ENCODE results near the gene EEA1.
"Not testable (repeated sequence)": the region's sequence is repeated elsewhere in the genome, so short reads cannot be mapped to it uniquely, and the experiment has no call there.

The EEA1 gene

DNA sequence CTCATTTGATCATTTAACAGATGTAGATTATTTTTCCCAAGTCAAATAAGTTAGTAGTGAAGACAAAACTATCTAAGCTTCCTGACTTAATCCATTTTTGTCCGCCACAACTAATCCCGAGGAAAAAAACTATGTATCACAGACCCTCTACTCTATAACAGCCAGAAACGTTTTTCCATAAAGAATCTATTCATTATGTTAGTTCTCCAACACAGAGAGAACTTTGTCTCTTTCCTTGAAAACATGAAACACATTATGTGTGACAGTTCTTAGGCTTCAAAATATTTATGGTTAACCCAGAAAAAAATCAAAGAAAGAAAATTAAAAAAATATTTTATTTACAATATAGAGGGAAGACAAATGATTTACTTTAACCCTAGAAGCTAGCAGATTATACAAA lies 126.2 kb downstream of the EEA1 start:
- no peak for DNase-seq (ENCODE audit: low spot score)

GRCh38 chr12:92796650-92797049 lies 132.4 kb downstream of the EEA1 start:
- DNase-seq (ENCODE audit: low spot score): no peak

DNA sequence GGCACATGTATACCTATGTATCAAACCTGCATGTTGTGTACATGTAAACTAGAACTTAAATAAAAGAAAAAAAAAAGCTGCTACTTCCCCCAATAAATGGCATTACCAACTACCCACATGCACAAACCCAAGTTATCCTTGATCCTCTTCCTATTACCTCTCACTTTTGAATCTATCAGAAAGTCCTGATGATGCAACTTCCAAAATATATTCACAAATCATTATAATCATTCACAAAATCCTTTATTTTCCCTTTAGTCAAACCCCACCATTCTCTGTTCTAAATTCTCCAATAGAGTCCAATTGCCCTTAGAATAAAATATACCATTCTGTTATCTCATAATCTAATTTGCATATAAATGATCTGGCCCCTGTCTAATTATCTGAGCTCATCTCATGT lies 134.3 kb downstream of the EEA1 start:
- DNase-seq (ENCODE audit: low spot score): no peak

GRCh38 chr12:92794356-92794755 lies 134.7 kb downstream of the EEA1 start:
- DNase-seq (ENCODE audit: low spot score): not testable (repeated sequence)

- DNase-seq (ENCODE audit: low spot score): peak; percentile 19
These were observed 143.1 kb downstream of the EEA1 start for GRCh38 chr12:92786045-92786444.

DNA sequence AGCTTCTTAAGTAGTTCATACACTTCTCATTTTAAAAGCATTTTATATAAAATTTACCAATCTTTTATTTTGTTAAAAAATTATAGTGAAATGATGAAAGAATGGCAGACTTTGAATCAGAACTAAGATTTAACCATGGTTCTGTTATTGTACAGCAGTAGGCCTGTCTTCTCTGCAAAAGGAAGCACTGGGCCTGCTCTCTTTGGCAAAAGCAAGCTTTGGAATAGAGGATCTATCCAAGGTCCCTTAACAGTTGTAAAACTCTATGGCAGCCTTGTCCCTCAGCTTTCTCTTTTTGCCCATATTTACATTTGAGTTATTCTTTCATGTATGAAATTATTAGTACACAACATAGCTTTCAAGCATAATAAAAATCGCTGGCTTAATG lies 143.5 kb downstream of the EEA1 start:
- DNase-seq (ENCODE audit: low spot score): no peak

DNA sequence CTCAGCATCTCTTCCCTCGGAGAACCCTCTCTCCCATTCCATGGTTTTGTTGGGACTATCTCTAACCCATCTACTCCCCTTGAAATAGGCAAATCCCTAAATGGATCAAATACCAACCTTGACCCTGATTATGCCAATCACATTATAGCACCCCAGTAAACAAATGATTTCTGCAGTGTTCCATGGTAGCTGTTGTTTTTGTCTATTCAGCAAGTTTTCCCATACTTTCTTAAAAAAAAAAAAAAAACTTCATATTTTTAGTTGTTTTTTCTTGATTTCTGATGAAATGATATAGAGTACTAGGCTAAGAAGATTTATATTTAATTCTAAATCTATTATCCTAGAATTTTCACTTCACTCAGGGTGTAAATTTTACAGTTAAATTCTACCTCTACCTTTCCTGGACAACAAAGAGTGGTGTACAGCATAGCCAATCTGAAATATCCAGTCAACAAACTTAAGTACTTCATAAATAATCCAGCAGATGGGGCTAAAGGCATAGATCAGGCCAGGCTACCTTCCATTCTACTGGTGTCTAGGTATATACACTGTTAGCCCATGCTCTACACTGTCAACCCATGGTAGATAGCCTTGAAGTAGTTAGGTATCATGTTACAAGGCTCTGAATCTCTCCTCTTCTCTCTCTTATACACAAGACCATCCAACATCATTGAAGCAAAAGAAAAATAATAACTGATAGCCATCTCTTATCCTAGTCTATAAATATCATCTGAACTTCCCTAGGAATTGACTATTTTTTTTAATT lies 144.1 kb downstream of the EEA1 start:
- peak; percentile 4 for DNase-seq (ENCODE audit: low spot score)

GRCh38 chr12:92784356-92784755 lies 144.7 kb downstream of the EEA1 start:
- no peak for DNase-seq (ENCODE audit: low spot score)

DNA sequence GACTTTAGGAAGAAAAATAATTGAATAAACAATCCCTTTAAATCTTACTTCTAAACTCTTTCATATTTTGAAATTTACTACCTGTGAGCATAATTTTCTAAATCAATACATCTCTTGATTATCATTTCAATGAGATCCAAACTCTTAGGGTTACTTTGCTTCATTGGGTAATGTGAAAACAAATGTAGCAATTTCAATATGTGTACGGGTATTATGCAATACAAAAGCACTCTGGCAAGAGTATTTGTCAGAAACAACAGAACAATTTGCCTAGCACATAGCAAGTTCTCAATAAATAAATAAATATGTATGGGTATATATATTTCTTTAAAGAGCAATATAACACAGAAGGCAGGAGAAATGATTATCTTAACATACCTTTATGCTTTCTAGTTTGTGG lies 149.2 kb downstream of the EEA1 start:
- no peak for DNase-seq (ENCODE audit: low spot score)

DNA sequence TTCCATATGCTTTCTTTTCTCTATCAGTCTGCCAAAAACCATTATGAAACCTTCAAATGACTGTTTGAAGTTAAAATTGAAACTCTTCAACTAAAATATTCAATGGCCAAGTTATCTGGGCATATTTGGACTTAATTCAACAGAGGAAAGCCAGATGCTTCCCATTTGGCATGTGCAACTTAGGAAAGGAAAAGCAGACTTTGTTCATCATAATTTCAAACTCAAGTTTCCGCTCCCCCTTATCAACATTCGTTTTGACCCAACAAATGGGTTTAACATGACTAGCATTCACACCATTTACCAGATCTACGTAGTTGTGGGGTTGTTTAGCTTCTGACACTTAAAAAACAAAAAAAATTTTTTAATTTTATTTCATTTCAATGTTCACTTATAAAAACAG lies 150.6 kb downstream of the EEA1 start:
- DNase-seq (ENCODE audit: low spot score): no peak

GRCh38 chr12:92775416-92775815 lies 153.7 kb downstream of the EEA1 start:
- DNase-seq (ENCODE audit: low spot score): no peak

- no peak for DNase-seq (ENCODE audit: low spot score)
These were observed 158.1 kb downstream of the EEA1 start for GRCh38 chr12:92771001-92771400.

DNA sequence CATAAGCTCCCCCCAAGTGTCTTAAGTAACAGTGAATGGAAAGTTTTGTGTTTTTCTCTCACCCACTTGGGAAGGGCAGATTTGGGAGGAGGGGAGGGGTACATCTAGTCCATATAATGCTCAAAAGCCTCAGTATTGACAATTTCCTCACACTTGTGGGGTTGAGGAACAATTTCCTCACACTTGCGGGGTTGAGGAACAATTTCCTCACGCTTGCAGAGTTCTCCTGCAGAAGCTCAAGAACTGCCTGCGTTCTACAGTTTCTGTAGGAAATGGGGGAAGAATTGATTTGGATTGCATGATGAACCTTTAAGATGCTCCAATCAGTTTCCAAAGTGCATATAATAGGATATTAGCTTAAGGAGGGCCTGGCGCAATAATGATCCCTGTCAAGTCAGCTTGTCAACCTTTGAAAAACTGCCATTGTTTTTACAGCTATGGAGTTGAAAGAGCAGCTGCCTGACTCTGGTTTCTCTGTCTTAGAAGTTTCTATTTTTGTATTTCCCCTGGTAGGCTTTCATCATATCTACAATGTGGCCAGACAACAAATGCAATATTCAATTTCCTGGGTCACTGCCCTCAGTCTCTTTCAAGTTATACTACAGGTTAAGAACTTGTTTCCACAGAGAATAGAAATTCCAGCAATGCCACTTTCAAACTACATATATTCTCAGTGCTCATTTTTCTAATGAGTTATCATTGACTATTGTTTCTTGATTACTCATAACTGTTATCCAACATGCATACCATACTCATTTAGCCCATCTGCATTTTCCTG lies 159.8 kb downstream of the EEA1 start:
- DNase-seq (ENCODE audit: low spot score): no peak

- DNase-seq (ENCODE audit: low spot score): no peak
These were observed 163.2 kb downstream of the EEA1 start for GRCh38 chr12:92765871-92766270.

GRCh38 chr12:92764831-92765230 lies 164.3 kb downstream of the EEA1 start:
- no peak for DNase-seq (ENCODE audit: low spot score)

DNA sequence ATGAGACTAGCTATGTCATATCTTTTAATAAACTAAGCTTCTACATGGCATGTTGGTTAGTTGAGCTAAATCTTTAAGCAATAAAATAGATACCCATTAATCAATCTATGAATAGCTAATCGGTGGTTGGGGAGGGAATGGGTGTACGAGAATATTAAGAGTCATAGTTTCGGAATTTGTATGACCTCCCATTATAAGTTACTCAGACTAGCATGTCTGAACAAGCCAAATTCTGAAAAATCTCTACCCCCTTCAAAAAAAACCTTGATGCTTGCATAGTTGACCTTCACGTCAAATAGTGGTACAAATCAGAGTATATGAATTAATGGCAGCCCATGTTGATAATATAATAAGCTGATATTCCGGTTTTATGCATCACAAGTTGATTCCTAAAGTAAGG lies 166.3 kb downstream of the EEA1 start:
- no peak for DNase-seq (ENCODE audit: low spot score)

DNA sequence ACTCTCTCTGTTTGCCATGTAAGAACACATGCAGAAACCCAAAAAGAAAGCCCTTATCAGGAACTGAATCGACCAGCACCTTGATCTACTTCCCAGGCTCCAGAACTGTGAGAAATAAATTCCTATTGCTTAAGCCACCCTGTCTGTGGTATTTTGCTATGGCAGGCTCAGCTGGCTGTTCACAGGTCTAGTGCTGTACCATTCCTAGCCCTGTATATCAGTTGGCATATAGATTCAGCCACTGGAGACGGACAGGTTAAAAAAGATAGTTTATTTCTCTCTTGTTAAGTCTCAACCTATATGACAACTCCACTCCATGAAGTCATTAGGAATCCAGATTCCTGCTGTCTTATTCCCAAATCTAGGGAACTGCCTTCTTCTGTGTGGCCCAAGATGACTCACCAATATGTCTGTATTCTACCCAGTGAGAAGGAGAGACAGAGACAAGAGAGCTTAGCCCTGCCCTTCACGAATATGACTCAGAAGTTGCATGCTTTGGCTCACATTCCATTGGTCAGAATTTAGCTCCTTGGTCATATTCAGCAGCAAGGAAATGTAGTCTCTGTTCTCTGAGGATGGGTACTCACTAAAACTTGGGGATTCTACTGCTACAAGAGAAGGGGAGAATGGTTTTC lies 169.3 kb downstream of the EEA1 start:
- peak; percentile 71 for DNase-seq (ENCODE audit: low spot score)

GRCh38 chr12:92757597-92758121 lies 171.4 kb downstream of the EEA1 start:
- DNase-seq (ENCODE audit: low spot score): no peak

- no peak for DNase-seq (ENCODE audit: low spot score)
These were observed 172.0 kb downstream of the EEA1 start for GRCh38 chr12:92756898-92757596.

DNA sequence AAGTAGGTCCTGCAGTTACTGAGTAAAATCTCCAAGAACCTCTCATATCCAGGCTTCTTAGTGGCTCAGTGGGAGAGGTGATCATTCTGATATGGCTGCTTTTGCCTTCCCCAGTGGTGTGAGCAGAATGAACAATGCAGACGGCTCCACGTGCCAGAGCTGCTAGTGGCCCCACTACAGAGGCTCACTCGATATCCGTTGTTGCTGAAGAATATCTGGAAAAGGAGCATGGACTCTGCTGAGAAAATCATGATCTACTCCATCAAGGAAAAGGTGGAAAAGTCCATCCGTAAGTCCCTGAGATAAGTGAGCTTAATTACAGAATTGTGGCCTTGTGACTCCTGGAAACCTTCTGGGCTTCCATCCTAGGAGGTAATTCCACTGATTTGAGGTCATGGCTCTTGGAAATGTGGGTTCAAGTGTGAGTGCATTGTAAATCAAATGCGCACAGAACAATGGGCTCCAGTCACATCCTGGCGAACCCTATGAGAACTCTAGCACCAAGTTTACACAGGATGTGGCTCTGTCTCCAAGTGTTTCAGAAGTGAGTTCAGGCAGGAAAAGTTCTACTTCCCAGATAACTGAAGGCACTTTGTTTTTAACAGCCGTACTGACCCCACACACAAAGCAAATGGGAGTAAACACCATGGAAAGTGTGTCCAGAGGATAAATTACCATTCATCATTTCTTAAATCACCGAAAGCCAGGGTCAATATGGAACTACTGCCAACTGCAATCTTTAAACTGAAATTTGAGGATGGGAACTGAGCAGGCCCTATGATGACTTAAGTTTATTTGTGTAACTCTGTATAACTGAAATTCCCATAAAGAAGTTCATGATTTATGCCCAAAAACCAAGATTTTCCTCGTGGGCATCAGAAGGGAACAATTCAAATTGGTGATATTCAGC lies 174.9 kb downstream of the EEA1 start:
- no peak for DNase-seq (ENCODE audit: low spot score)

DNA sequence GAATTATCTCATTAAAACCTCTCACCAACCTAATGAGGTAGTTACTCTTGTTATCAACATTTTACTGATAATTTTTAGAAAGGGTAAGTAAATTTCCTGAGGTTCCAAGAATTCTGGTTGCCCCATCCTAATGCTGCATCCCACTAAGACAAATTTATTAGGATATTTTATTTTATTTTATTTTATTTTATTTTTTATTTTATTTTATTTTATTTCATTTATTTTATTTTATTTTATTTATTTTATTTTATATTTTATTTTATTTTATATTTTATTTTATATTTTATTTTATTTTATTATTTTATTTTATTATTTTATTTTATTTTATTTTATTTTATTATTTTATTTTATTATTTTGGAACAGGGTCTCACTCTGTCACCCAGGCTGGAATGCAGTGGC lies 179.4 kb downstream of the EEA1 start:
- DNase-seq (ENCODE audit: low spot score): not testable (repeated sequence)
